HG03571 (cell line): ENCODE measurements around the gene GNL3L.
"Not testable (repeated sequence)": the region's sequence is repeated elsewhere in the genome, so short reads cannot be mapped to it uniquely, and the experiment has no call there.

Experiments
- ATAC-seq: cut with Tn5 transposase; IDR thresholded peaks from one replicate; pipeline ENCODE4 v1.9.1; 2021; ENCODE audit not compliant: unreplicated experiment

Gene GNL3L

GRCh38 chrX:54529552-54530356 is at the start of gene GNL3L:
Gene GNL3L (plus strand): TSS chrX:54530219. CDS start chrX:54532567, 2,348 bp downstream.
- ATAC-seq, result peak; percentile 86

- no peak for ATAC-seq
These were observed 47.0 kb upstream of the GNL3L start for GRCh38 chrX:54482839-54483593.

GRCh38 chrX:54483946-54484345 is 46.1 kb upstream of the GNL3L start:
- ATAC-seq, result no peak

- no peak for ATAC-seq
These were observed 45.4 kb upstream of the GNL3L start for GRCh38 chrX:54484666-54485065.

GRCh38 chrX:54489819-54490218 is 40.2 kb upstream of the GNL3L start:
- ATAC-seq, result not testable (repeated sequence)

- no peak for ATAC-seq
These were observed 37.7 kb upstream of the GNL3L start for GRCh38 chrX:54492340-54492739.

- ATAC-seq, result no peak
These were observed 35.6 kb upstream of the GNL3L start for GRCh38 chrX:54494166-54494988.

GRCh38 chrX:54494989-54495813 is 34.8 kb upstream of the GNL3L start:
- no peak for ATAC-seq

- no peak for ATAC-seq
These were observed 34.1 kb upstream of the GNL3L start, which contains the start of gene FGD1 for GRCh38 chrX:54495814-54496516. Gene FGD1 (minus strand): TSS chrX:54496234. CDS start chrX:54495432, 802 bp downstream.

- ATAC-seq, result no peak
These were observed 33.5 kb upstream of the GNL3L start for GRCh38 chrX:54496517-54496852.

GRCh38 chrX:54496936-54497335 is 33.1 kb upstream of the GNL3L start:
- ATAC-seq, result no peak

GRCh38 chrX:54509400-54509799 is 20.6 kb upstream of the GNL3L start:
- ATAC-seq, result no peak

GRCh38 chrX:54529151-54529550 is 868 bp upstream of the GNL3L start:
- no peak for ATAC-seq

- ATAC-seq, result peak; percentile 25
These were observed 410 bp downstream of the GNL3L start for GRCh38 chrX:54530357-54530900.

- ATAC-seq, result no peak
These were observed 4.3 kb downstream of the GNL3L start for GRCh38 chrX:54534271-54534670.

- ATAC-seq, result no peak
These were observed 10.3 kb downstream of the GNL3L start for GRCh38 chrX:54540289-54540688.

GRCh38 chrX:54542239-54542638 is 12.2 kb downstream of the GNL3L start:
- ATAC-seq, result not testable (repeated sequence)

GRCh38 chrX:54550821-54551220 is 20.8 kb downstream of the GNL3L start:
- ATAC-seq, result no peak

- no peak for ATAC-seq
These were observed 21.8 kb downstream of the GNL3L start for GRCh38 chrX:54551801-54552200.

- ATAC-seq, result not testable (repeated sequence)
These were observed 25.0 kb downstream of the GNL3L start for GRCh38 chrX:54555006-54555405.
